ENCODE data around the gene NKX1-1.

DNA sequence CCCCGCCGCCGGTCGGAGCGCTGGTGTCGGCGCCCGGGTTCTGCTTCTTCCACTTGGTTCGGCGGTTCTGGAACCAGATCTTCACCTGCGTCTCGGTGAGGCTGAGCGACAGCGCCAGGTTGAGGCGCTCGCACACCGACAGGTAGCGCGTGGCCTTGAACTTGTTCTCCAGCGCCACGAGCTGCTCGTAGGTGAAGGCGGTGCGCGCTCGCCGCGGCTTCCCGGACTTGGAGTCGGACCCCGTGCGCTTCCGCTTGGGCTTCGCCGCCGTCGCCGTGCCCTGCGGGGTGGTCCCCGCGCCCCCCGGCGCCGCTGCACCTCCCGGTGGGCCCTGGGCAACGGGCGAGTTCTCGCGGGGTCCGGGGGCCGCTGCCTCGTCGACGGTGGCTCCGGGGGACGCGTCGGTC is 3.1 kb downstream of the NKX1-1 start:
- TF ChIP-seq, protein P1, sequence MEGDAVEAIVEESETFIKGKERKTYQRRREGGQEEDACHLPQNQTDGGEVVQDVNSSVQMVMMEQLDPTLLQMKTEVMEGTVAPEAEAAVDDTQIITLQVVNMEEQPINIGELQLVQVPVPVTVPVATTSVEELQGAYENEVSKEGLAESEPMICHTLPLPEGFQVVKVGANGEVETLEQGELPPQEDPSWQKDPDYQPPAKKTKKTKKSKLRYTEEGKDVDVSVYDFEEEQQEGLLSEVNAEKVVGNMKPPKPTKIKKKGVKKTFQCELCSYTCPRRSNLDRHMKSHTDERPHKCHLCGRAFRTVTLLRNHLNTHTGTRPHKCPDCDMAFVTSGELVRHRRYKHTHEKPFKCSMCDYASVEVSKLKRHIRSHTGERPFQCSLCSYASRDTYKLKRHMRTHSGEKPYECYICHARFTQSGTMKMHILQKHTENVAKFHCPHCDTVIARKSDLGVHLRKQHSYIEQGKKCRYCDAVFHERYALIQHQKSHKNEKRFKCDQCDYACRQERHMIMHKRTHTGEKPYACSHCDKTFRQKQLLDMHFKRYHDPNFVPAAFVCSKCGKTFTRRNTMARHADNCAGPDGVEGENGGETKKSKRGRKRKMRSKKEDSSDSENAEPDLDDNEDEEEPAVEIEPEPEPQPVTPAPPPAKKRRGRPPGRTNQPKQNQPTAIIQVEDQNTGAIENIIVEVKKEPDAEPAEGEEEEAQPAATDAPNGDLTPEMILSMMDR (IDR thresholded peaks at IDR 0.05): no peak
- TF ChIP-seq POLR2A (IDR thresholded peaks at IDR 0.05): no peak
- no peak for TF ChIP-seq EP300 (IDR thresholded peaks at IDR 0.05)
